Endothelial cell of umbilical vein (primary cell): Measurements from ENCODE around the gene HOXD10. TPM values are rescaled to one million over a fixed set of nuclear protein-coding genes. Genes with fewer than 3 reads are reported as not detected.

Experiments used
- BruUV-seq: library from RNA; stranded (reverse); fragments of 400-500 nt; replicated peaks from 2 replicates; lab custom pipeline; 2021; lab: Mats Ljungman, UMichigan
- CTCF ChIA-PET: fragments of 300-600, 350-600 bp; sonication (Branson Sonifier 250); formaldehyde crosslinking; loops from one replicate; lab custom pipeline; 2021; ENCODE audit warnings: antibody characterized with exemption, inconsistent platforms; lab: Charles Lee
- POLR2A ChIA-PET: fragments of 300-600, 350-600 bp; sonication (Branson Sonifier 250); formaldehyde crosslinking; loops from one replicate; lab custom pipeline; 2021; ENCODE audit warnings: antibody characterized with exemption, inconsistent platforms; lab: Charles Lee
- DNase-seq: peaks from one replicate; pipeline ENCODE4 v3.0.0-alpha.2; 2011; ENCODE audit warnings: low read depth, low spot score
- FAIRE-seq: peaks from 2 replicates; lab custom pipeline; 2011; peaks lifted over from hg19 to GRCh38; lab: Jason Lieb, UNC
- H2AFZ ChIP-seq: 2 replicates; pipeline ENCODE4 v1.6.0; 2012; ENCODE audit warnings: low read depth, low read length, control low read depth, inconsistent platforms
- H3K27ac ChIP-seq: 2 replicates; pipeline ENCODE4 v1.5.1; 2011; ENCODE audit warnings: low read depth, mild to moderate bottlenecking, control low read depth, low read length, moderate library complexity; ENCODE audit not compliant: insufficient read depth
- H3K27me3 ChIP-seq, 2 experiments: 2 replicates each; pipeline versions ENCODE4 v1.6.0 to v1.6.1; 2011; ENCODE audit warnings: low read length in 2 of 2, mixed read lengths in 1 of 2; ENCODE audit not compliant: control insufficient read depth in 2 of 2, insufficient read depth in 2 of 2
- H3K36me3 ChIP-seq, 2 experiments: 2 replicates in 1 of 2; 3 replicates in 1 of 2; pipeline ENCODE4 v1.5.1; 2011; ENCODE audit warnings: low read length in 2 of 2, mild to moderate bottlenecking in 1 of 2, moderate library complexity in 1 of 2; ENCODE audit not compliant: control insufficient read depth in 2 of 2, insufficient read depth in 2 of 2; ENCODE audit errors: extremely low read depth in 1 of 2
- H3K4me1 ChIP-seq: 3 replicates; pipeline ENCODE4 v1.5.1; 2011; ENCODE audit warnings: mild to moderate bottlenecking, low read length; ENCODE audit not compliant: control insufficient read depth, insufficient read depth; ENCODE audit errors: extremely low read depth
- H3K4me2 ChIP-seq: 2 replicates; pipeline ENCODE4 v1.6.1; 2011; ENCODE audit warnings: low read length, control low read depth, mixed read lengths; ENCODE audit not compliant: insufficient read depth
- H3K4me3 ChIP-seq, 3 experiments: fragments of 200-600 bp in 1 of 3; sonication (generic), shearing (Covaris generic) in 1 of 3; replicated peaks in 1 of 3; 2 replicates each; pipeline ENCODE4 v1.5.1; 2011 to 2016; ENCODE audit warnings: control low read depth in 3 of 3, low read length in 3 of 3, mild to moderate bottlenecking in 2 of 3, inconsistent platforms in 1 of 3, low read depth in 1 of 3, moderate library complexity in 1 of 3; ENCODE audit not compliant: insufficient read depth in 1 of 3
- H3K79me2 ChIP-seq: 2 replicates; pipeline ENCODE4 v1.6.0; 2012; ENCODE audit warnings: low read length, inconsistent platforms; ENCODE audit not compliant: control insufficient read depth, insufficient read depth
- H3K9ac ChIP-seq: replicated peaks from 2 replicates; pipeline ENCODE3; 2011; ENCODE audit warnings: low read length, control low read depth; ENCODE audit not compliant: insufficient read depth; ENCODE audit errors: extremely low read depth
- H3K9me1 ChIP-seq: replicated peaks from 3 replicates; pipeline ENCODE4 v1.6.0; 2011; ENCODE audit warnings: mild to moderate bottlenecking, low read length; ENCODE audit not compliant: control insufficient read depth, insufficient read depth; ENCODE audit errors: extremely low read depth
- H3K9me3 ChIP-seq: replicated peaks from 2 replicates; pipeline ENCODE4 v1.5.1; 2012; ENCODE audit warnings: low read length, inconsistent platforms; ENCODE audit not compliant: control insufficient read depth, insufficient read depth
- H4K20me1 ChIP-seq: replicated peaks from 2 replicates; pipeline ENCODE3; 2011; ENCODE audit warnings: mild to moderate bottlenecking, low read length; ENCODE audit not compliant: control insufficient read depth, insufficient read depth; ENCODE audit errors: extremely low read depth
- EZH2 ChIP-seq: IDR thresholded peaks from 2 replicates; pipeline ENCODE4 v1.6.1; 2012; ENCODE audit warnings: borderline replicate concordance, low read depth, mild to moderate bottlenecking, moderate library complexity, low read length, inconsistent platforms; ENCODE audit not compliant: severe bottlenecking
- FOS ChIP-seq: IDR thresholded peaks from 2 replicates; pipeline ENCODE4 v1.6.1; 2011; ENCODE audit warnings: mild to moderate bottlenecking, low read length, moderate library complexity, borderline replicate concordance; ENCODE audit not compliant: insufficient read depth
- GATA2 ChIP-seq: IDR thresholded peaks from 2 replicates; pipeline ENCODE4 v1.7.0; 2011; ENCODE audit warnings: low read depth, mild to moderate bottlenecking, moderate library complexity, mixed read lengths, low read length; ENCODE audit not compliant: insufficient read length, insufficient read depth
- JUN ChIP-seq: IDR thresholded peaks from 2 replicates; pipeline ENCODE4 v1.6.1; 2011; ENCODE audit warnings: borderline replicate concordance, low read depth; ENCODE audit not compliant: insufficient read length, insufficient read depth
- MYC ChIP-seq: IDR thresholded peaks from one replicate; pipeline ENCODE4 v1.6.1; 2011; ENCODE audit warnings: mild to moderate bottlenecking, low read depth, low read length
- POLR2A ChIP-seq: IDR thresholded peaks from 2 replicates; pipeline ENCODE4 v1.6.1; 2012; ENCODE audit warnings: low read depth, mild to moderate bottlenecking, control low read depth, low read length
- POLR2AphosphoS5 ChIP-seq: IDR thresholded peaks from 2 replicates; pipeline ENCODE4 v1.6.1; 2012; ENCODE audit warnings: low read depth, mild to moderate bottlenecking, control low read depth, low read length, moderate library complexity; ENCODE audit not compliant: insufficient read depth
- dilution Hi-C: fragments of 300-500 bp; cut with MboI; formaldehyde crosslinking; loops from one replicate; pipeline ENCODE4 v1.15.0; 2019; ENCODE audit warnings: low sequenced_read_pairs; ENCODE audit not compliant: extremely low pct_ligation_motif_present
- intact Hi-C: fragments of 100-400 bp; cut with micrococcal nuclease; formaldehyde crosslinking; loops from one replicate; pipeline ENCODE4 v1.10.0; 2022
- polyA plus RNA-seq, 4 experiments: library from polyadenylated mRNA; depleted of rRNA in 3 of 4; stranded (reverse) in 3 of 4; unstranded in 1 of 4; fragments of >200 nt; gene quantifications; 2 replicates each; pipeline versions ENCODE4 v1.2.1 to v1.2.3, GENCODE V29; 2011 to 2012; ENCODE audit warnings: missing spikeins in 1 of 4
- total RNA-seq: library from RNA; stranded (reverse); gene quantifications from 2 replicates; pipeline ENCODE4 v1.2.3, GENCODE V29; 2021
- TF ChIP-seq, protein P1 (sequence below), 2 donors: IDR thresholded peaks; 1 replicate in 1 of 2; 2 replicates in 1 of 2; pipeline ENCODE4 v1.5.1; 2011; ENCODE audit warnings: low read length in 2 of 2, mild to moderate bottlenecking in 2 of 2, moderate library complexity in 2 of 2, control low read depth in 1 of 2, inconsistent platforms in 1 of 2, low read depth in 1 of 2; ENCODE audit not compliant: insufficient read depth in 1 of 2; ENCODE audit errors: extremely low read depth in 1 of 2
- TF ChIP-seq, protein P2 (sequence below): IDR thresholded peaks from 2 replicates; pipeline ENCODE4 v1.6.1; 2011; ENCODE audit not compliant: insufficient read depth, insufficient read length

The HOXD10 gene
- total and polyA plus RNA-seq, 2 donors (not counting 3 experiments of a cell fraction or from before 2014, with no cell fraction given) = not detected

DNA sequence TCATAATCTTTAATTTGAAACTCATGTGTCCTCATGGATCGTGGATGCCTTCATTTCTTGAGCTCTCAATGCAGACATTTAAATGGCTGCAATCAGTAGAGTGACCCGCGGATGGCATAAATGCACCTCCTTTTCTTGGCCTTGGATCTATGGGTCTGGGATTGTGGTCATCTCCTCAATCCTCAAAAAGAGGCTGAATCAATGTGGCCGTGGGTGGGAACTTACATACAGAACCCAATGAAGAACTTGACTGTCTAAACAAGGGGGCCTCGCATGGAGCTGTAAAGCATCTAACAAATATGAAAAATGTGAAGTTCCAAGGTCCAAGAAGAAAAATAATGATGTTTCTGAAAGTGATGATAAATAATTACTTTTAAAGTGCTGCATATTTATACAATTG, 21.2 kb upstream of the HOXD10 start:
- intact Hi-C loops = loop anchor here (5.0 kb wide), 2 partner anchors 783 to 1393 kb away; no protein-coding TSS in a partner anchor
- CTCF ChIA-PET = interaction anchor here (1.2 to 6.0 kb wide), 9 partner anchors 10 to 1633 kb away, joined by 3 to 113 read pairs (median 15); no protein-coding TSS in a partner anchor
- DNase-seq = no peak
- Histone ChIP-seq H3K9me1 (no peaks in the 10 kb centered on the region), H3K4me2 (no peak overlapping the region), H3K79me2 (no peaks in the 10 kb centered on the region), H2AFZ (no peak overlapping the region), H3K4me3 (no peak overlapping the region), H3K9me3 (no peaks in the 10 kb centered on the region), H3K9ac (no peak overlapping the region), H4K20me1 (peaks cover 6% of the 10 kb centered on the region), H3K36me3 (no peaks in the 10 kb centered on the region), H3K27ac (no peak overlapping the region), H3K4me1 (peaks cover 5% of the 10 kb centered on the region), H3K27me3 (peaks cover 87 to 97% of the 10 kb centered on the region in 2 experiments)
- TF ChIP-seq JUN (no peak), POLR2A (no peak), GATA2 (no peak), FOS (no peak), POLR2AphosphoS5 (no peak), EZH2 (no peak), MYC (no peak)
- TF ChIP-seq, protein P1, sequence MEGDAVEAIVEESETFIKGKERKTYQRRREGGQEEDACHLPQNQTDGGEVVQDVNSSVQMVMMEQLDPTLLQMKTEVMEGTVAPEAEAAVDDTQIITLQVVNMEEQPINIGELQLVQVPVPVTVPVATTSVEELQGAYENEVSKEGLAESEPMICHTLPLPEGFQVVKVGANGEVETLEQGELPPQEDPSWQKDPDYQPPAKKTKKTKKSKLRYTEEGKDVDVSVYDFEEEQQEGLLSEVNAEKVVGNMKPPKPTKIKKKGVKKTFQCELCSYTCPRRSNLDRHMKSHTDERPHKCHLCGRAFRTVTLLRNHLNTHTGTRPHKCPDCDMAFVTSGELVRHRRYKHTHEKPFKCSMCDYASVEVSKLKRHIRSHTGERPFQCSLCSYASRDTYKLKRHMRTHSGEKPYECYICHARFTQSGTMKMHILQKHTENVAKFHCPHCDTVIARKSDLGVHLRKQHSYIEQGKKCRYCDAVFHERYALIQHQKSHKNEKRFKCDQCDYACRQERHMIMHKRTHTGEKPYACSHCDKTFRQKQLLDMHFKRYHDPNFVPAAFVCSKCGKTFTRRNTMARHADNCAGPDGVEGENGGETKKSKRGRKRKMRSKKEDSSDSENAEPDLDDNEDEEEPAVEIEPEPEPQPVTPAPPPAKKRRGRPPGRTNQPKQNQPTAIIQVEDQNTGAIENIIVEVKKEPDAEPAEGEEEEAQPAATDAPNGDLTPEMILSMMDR (IDR thresholded peaks at IDR 0.05; ENCODE audit: extremely low read depth in 1 of 2, insufficient read depth in 1 of 2, low read depth in 1 of 2, low read length in 2 of 2) = no peak
- TF ChIP-seq, protein P2, sequence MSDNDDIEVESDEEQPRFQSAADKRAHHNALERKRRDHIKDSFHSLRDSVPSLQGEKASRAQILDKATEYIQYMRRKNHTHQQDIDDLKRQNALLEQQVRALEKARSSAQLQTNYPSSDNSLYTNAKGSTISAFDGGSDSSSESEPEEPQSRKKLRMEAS = no peak
- dilution Hi-C loops = no loop called here
- POLR2A ChIA-PET = no interaction called here
- FAIRE-seq = no peak
- BruUV-seq = no TSS peak
